ENCODE measurements around the gene PROZ. TPM values are rescaled to one million over a fixed set of nuclear protein-coding genes. Genes with fewer than 3 reads are reported as not detected.

PROZ gene
- total RNA-seq, 6 donors from 2014 or later, result not detected

DNA sequence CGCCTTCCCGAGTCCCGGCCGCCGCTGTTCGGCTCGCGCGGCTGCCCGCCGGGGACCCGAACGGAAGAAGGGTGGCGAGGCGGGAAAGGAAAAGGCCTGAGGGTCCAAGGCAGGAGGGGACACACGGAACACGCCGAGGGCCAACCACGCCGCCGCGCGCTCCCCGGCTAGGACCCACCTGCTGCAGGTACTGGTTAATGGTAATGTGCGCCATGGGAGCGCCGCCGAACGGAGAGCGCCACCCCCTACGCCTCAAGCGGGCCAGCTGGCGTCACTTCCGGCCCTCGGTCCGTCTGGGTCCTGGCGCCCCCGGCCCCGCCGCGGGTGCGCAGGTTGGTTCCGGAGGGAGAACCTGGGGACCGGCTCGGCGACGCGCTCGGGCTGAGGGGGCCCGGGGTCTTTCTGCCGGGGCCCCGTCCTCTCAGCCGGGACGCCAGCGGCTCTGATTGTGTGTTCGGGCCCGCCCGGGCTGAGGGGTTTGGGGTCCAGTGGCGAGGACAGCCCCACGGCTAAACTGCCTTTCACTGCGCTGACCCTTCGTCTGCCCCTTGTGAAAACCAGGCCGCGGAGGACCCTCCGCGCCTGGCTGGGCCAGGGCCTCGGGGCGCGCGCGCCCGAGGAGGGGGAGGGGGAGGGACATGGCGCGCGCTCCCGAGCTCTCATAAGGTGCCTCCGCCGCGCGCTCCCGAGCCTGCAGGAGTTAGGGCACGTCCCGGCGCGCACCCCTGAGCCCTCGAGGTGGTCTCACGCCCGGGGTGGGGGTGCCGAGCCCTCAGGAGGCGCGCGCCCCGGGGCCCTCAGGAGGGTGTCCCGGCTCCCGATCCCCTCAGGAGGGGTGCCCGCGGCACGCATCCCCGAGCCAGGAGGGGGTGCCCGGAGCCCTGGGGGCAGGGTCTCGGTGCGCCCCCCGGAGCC, 50.2 kb downstream of the PROZ start, which contains the start of gene PCID2:
TSS of gene PCID2 (minus strand) at position 249 of the 915 bp plus-strand sequence. CDS start at position 214, 35 bp downstream.
- TF ChIP-seq EP300 (IDR thresholded peaks at IDR 0.05), result peak in 1 of 4 donors; percentile 80
- TF ChIP-seq POLR2AphosphoS5 (IDR thresholded peaks at IDR 0.05), result peak; percentile 92 to 94
- TF ChIP-seq, protein P1, sequence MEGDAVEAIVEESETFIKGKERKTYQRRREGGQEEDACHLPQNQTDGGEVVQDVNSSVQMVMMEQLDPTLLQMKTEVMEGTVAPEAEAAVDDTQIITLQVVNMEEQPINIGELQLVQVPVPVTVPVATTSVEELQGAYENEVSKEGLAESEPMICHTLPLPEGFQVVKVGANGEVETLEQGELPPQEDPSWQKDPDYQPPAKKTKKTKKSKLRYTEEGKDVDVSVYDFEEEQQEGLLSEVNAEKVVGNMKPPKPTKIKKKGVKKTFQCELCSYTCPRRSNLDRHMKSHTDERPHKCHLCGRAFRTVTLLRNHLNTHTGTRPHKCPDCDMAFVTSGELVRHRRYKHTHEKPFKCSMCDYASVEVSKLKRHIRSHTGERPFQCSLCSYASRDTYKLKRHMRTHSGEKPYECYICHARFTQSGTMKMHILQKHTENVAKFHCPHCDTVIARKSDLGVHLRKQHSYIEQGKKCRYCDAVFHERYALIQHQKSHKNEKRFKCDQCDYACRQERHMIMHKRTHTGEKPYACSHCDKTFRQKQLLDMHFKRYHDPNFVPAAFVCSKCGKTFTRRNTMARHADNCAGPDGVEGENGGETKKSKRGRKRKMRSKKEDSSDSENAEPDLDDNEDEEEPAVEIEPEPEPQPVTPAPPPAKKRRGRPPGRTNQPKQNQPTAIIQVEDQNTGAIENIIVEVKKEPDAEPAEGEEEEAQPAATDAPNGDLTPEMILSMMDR (IDR thresholded peaks at IDR 0.05), result peak in 2 of 6 experiments; percentile 11 to 13
- peak; percentile 71 to 87 (median 80) for TF ChIP-seq POLR2A (IDR thresholded peaks at IDR 0.05)
- ATAC-seq (ENCODE audit: low FRiP score in 2 of 2), result peak; percentile 95 to 97
- Histone ChIP-seq H3K27ac (peak within 1 kb of the TSS; percentile 96 to 99 (median 98)), H3K4me3 (peak within 1 kb of the TSS; percentile 82 to 97 (median 90)), H3K4me1 (peaks cover 22 to 56% (median 33%) of the 10 kb centered on the region in 4 donors), H3K9me3 (no peaks in the 10 kb centered on the region), H3K36me3 (peaks cover 0 to 9% (median 4%) of the 10 kb centered on the region in 4 donors), H3K27me3 (no peaks in the 10 kb centered on the region)
- DNase-seq, result peak; percentile 90 to 98
- 0 to 1% methylated on average over 10 to 56 of the region's 103 CpGs for WGBS, 2 donors

DNA sequence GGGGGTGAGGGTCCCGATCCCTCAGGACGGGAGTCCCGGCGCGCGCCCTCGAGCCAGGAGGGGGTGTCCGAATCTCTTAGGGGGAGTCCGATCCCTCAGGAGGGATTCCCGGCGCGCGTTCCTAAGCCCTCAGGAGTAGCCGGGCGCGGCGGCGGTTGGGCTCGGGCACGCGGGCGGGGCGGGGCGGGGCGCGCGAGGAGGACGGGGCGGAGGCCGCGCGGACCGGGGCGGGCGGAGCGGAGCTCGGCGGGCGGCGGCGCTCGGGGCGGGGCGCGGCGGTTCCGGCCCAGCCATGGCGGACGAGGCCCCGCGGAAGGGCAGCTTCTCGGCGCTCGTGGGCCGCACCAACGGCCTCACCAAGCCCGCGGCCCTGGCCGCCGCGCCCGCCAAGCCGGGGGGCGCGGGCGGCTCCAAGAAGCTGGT, 50.9 kb downstream of the PROZ start, which contains the start of gene CUL4A:
TSS of gene CUL4A (plus strand) at position 278 of the 423 bp plus-strand sequence. CDS start at position 293, 15 bp downstream.
- Histone ChIP-seq H3K4me1 (peaks cover 22 to 55% (median 35%) of the 10 kb centered on the region in 4 donors), H3K36me3 (peaks cover 0 to 8% (median 4%) of the 10 kb centered on the region in 4 donors), H3K27me3 (no peaks in the 10 kb centered on the region), H3K27ac (peak within 1 kb of the TSS; percentile 96 to 99 (median 98)), H3K4me3 (peak within 1 kb of the TSS; percentile 82 to 97 (median 90)), H3K9me3 (no peaks in the 10 kb centered on the region)
- TF ChIP-seq POLR2AphosphoS5 (IDR thresholded peaks at IDR 0.05), result peak in 1 of 2 donors; percentile 14
- no peak for TF ChIP-seq EP300 (IDR thresholded peaks at IDR 0.05)
- TF ChIP-seq POLR2A (IDR thresholded peaks at IDR 0.05), result no peak
- TF ChIP-seq, protein P1 (IDR thresholded peaks at IDR 0.05), result no peak
- ATAC-seq (ENCODE audit: low FRiP score in 2 of 2), result peak; percentile 74 to 87
- WGBS, 2 donors, result 0% methylated on average over 3 of the region's 66 CpGs; no CpG with 5 or more reads in 1 of the 2 donors
- DNase-seq, result peak; percentile 74 to 97

DNA sequence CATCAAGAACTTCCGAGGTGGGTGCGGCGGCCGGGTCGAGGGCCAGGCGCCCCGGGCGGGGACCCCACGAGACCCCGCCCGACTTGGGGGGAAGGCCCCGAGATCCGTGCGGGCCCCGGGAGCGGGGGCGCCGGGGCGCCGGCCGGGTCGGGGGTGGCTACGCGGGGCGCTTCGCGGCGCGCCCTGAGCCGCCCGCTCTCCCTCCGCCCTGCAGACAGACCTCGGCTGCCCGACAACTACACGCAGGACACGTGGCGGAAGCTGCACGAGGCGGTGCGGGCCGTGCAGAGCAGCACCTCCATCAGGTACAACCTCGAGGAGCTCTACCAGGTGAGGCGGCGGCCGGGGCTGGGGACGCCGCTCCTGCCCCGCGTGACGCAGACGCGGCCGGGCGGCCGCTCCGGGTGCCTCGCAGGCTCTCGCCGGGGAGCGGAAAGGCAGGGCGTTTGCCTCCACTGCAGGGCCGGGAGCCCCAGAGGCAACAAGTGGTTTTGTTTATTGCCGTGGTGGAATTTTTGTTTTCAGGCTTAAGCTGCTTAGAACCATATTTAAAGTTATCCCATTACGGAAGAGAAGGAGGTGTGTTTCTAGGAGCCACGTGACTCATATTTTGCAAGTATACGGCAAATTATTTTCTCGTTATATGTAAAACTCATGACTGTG, 51.4 kb downstream of the PROZ start:
- TF ChIP-seq, protein P1 (IDR thresholded peaks at IDR 0.05), result peak in 3 of 6 experiments; percentile 16 to 47 (median 21)
- TF ChIP-seq POLR2AphosphoS5 (IDR thresholded peaks at IDR 0.05) (peak in 1 of 2 donors; percentile 16), POLR2A (IDR thresholded peaks at IDR 0.05) (peak in 2 of 4 donors; percentile 33 to 55), EP300 (IDR thresholded peaks at IDR 0.05) (no peak)
- peak overlapping the region; percentile 96 to 99 (median 98) for H3K27ac ChIP-seq
- no peaks in the 10 kb centered on the region for H3K9me3 ChIP-seq
- no peaks in the 10 kb centered on the region for H3K27me3 ChIP-seq
- peak overlapping the region; percentile 50 to 97 (median 88) for H3K4me3 ChIP-seq
- peaks cover 24 to 60% (median 37%) of the 10 kb centered on the region in 4 donors for H3K4me1 ChIP-seq
- ATAC-seq (ENCODE audit: low FRiP score in 2 of 2) (peak; percentile 34 to 64), DNase-seq (peak; percentile 75 to 93)
- peaks cover 0 to 4% (median 2%) of the 10 kb centered on the region in 4 donors for H3K36me3 ChIP-seq
- WGBS, 2 donors, result 0 to 1% methylated on average over 19 to 34 of the region's 67 CpGs

DNA sequence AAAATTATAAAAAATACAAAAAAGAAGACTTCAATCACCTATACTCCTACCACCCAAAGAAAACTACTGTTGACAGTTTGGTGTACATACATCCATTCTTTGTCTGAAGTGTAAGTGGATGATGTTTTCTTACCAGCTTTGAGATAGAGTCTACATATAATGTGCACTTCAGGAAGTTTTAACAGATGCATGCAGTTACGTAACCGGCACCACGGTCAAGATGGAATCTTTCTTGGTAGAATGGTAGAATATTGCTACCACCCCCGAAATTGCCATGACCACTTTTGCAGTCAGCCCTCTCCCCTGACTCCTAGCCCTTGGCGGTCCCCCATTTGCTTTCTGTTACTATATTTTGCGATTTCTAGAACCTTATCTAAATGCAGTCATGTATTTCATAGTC, 52.4 kb downstream of the PROZ start:
- TF ChIP-seq EP300 (IDR thresholded peaks at IDR 0.05) (no peak), POLR2A (IDR thresholded peaks at IDR 0.05) (no peak), POLR2AphosphoS5 (IDR thresholded peaks at IDR 0.05) (no peak)
- TF ChIP-seq, protein P1 (IDR thresholded peaks at IDR 0.05), result no peak
- no peak for ATAC-seq (ENCODE audit: low FRiP score in 2 of 2)
- Histone ChIP-seq H3K4me3 (peak overlapping the region in 2 of 4 donors; percentile 95 to 97), H3K9me3 (no peaks in the 10 kb centered on the region), H3K27me3 (no peaks in the 10 kb centered on the region), H3K27ac (no peak overlapping the region), H3K36me3 (peaks cover 0 to 4% (median 2%) of the 10 kb centered on the region in 4 donors), H3K4me1 (peaks cover 28 to 64% (median 41%) of the 10 kb centered on the region in 4 donors)
- DNase-seq, result no peak
- 75 to 89% methylated on average over 6 of the region's 6 CpGs for WGBS, 2 donors

All from upper lobe of left lung (tissue), 6 donors.